Loucy (cell line): ENCODE measurements around the gene ZSWIM8.

Experiments used
- H2AFZ ChIP-seq: fragments of 200-600 bp; sonication (generic); 2 replicates; pipeline ENCODE4 v1.6.0; 2016; ENCODE audit warnings: antibody characterized with exemption, mild to moderate bottlenecking, low read length, moderate library complexity
- H3F3A ChIP-seq: fragments of 200-600 bp; 2 replicates; pipeline ENCODE4 v1.6.0; 2016; ENCODE audit warnings: antibody characterized with exemption, low read depth, mild to moderate bottlenecking
- H3K27me3 ChIP-seq: fragments of 200-600 bp; sonication (generic); 2 replicates; pipeline ENCODE4 v1.6.1; 2014; ENCODE audit warnings: low read length, mild to moderate bottlenecking; ENCODE audit not compliant: insufficient read depth, poor library complexity, severe bottlenecking
- H3K36me3 ChIP-seq: fragments of 200-600 bp; sonication (generic); 2 replicates; pipeline ENCODE4 v1.6.1; 2016; ENCODE audit warnings: low read length; ENCODE audit not compliant: insufficient read depth
- H3K4me1 ChIP-seq: fragments of 200-600 bp; sonication (generic); 2 replicates; pipeline ENCODE4 v1.5.1; 2014; ENCODE audit warnings: low read length, mild to moderate bottlenecking; ENCODE audit not compliant: insufficient read depth, poor library complexity, severe bottlenecking
- H3K4me2 ChIP-seq: fragments of 200-600 bp; sonication (generic); 2 replicates; pipeline ENCODE4 v1.6.0; 2014; ENCODE audit warnings: antibody characterized with exemption, low read length, low read depth, mild to moderate bottlenecking; ENCODE audit not compliant: poor library complexity, severe bottlenecking
- H3K4me3 ChIP-seq: fragments of 200-600 bp; sonication (generic); 2 replicates; pipeline ENCODE4 v1.5.1; 2014; ENCODE audit warnings: low read length, mild to moderate bottlenecking, mixed read lengths; ENCODE audit not compliant: poor library complexity, severe bottlenecking
- H3K79me2 ChIP-seq: fragments of 200-600 bp; sonication (generic); 2 replicates; pipeline ENCODE4 v1.6.1; 2014; ENCODE audit warnings: low read length; ENCODE audit not compliant: insufficient read depth
- H3K9ac ChIP-seq: fragments of 200-600 bp; sonication (generic); 2 replicates; pipeline ENCODE4 v1.6.0; 2014; ENCODE audit warnings: mild to moderate bottlenecking, low read depth, low read length, moderate library complexity; ENCODE audit not compliant: poor library complexity, severe bottlenecking
- H3K9me2 ChIP-seq: fragments of 200-600 bp; sonication (generic); replicated peaks from 2 replicates; pipeline ENCODE4 v1.6.1; 2016; ENCODE audit warnings: low read depth, low read length, mixed read lengths
- H3K9me3 ChIP-seq: fragments of 200-600 bp; sonication (generic); 2 replicates; pipeline ENCODE4 v1.6.1; 2014; ENCODE audit warnings: mild to moderate bottlenecking, antibody characterized with exemption, low read length, low read depth; ENCODE audit not compliant: insufficient read depth
- H4K20me1 ChIP-seq: fragments of 200-600 bp; sonication (generic); 2 replicates; pipeline ENCODE4 v1.6.0; 2014; ENCODE audit warnings: antibody characterized with exemption, low read length, mild to moderate bottlenecking; ENCODE audit not compliant: insufficient read depth, poor library complexity, severe bottlenecking
- EZH2phosphoT487 ChIP-seq: fragments of 200-600 bp; IDR thresholded peaks from 2 replicates; pipeline ENCODE4 v1.6.1; 2018; ENCODE audit warnings: antibody characterized with exemption, mild to moderate bottlenecking, moderate library complexity, borderline replicate concordance
- TF ChIP-seq, protein P1 (sequence below): fragments of 200-600 bp; sonication (generic); conservative IDR thresholded peaks from 2 replicates; pipeline ENCODE4 v1.5.1; 2014; ENCODE audit warnings: mild to moderate bottlenecking, antibody characterized with exemption, low read length

The ZSWIM8 gene

DNA sequence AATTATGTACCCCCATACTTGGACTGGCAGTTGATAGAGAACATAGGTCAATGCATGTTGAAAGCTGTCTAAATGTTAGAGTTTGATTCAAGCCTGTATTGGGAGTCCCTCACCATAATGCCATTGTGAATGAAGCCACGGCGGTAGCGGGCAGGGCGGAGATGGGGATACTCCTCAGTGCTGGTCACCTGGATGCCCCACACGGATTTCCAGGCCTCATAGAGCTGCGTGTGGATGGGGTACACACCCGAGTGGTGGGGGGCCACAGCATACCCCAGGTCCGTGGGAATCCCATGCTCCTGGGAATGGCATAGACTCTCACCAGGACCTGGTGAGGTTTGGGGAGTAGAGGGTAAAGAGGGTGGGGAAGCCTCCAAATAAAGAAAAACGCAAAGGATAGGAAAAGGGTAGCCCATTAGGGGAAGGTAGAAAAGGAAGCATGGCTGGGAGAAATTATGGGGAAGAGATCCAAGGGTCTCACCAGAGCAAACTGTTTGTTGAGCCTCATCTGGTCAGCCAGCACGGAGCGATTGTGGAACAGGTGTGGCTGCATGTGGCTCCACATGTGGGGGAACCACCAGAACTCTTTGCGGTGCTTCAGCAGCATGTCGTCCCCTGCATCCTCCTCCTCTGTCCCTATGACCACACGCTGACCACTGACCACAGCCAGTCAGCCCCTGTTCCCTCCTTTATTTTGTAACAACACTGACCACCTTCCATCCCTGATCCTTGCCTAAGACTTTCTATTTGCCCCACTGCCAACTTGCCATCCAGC lies 21.0 kb downstream of the ZSWIM8 start:
- H3F3A ChIP-seq = no peaks in the 10 kb centered on the region
- H3K9ac ChIP-seq = peak overlapping the region; percentile 12
- peak overlapping the region; percentile 8 for H3K4me2 ChIP-seq
- peaks cover 26% of the 10 kb centered on the region; the same call in 1 of the 2 replicates for H3K79me2 ChIP-seq
- peaks cover 25% of the 10 kb centered on the region for H3K4me1 ChIP-seq
- no peak overlapping the region for H3K4me3 ChIP-seq
- peaks cover 10% of the 10 kb centered on the region for H4K20me1 ChIP-seq
- H3K27me3 ChIP-seq = no peaks in the 10 kb centered on the region
- peaks cover 48% of the 10 kb centered on the region; the same call in 1 of the 2 replicates for H3K36me3 ChIP-seq
- TF ChIP-seq, protein P1, sequence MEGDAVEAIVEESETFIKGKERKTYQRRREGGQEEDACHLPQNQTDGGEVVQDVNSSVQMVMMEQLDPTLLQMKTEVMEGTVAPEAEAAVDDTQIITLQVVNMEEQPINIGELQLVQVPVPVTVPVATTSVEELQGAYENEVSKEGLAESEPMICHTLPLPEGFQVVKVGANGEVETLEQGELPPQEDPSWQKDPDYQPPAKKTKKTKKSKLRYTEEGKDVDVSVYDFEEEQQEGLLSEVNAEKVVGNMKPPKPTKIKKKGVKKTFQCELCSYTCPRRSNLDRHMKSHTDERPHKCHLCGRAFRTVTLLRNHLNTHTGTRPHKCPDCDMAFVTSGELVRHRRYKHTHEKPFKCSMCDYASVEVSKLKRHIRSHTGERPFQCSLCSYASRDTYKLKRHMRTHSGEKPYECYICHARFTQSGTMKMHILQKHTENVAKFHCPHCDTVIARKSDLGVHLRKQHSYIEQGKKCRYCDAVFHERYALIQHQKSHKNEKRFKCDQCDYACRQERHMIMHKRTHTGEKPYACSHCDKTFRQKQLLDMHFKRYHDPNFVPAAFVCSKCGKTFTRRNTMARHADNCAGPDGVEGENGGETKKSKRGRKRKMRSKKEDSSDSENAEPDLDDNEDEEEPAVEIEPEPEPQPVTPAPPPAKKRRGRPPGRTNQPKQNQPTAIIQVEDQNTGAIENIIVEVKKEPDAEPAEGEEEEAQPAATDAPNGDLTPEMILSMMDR = no peak
- no peak for TF ChIP-seq EZH2phosphoT487
- H2AFZ ChIP-seq = no peak overlapping the region
- no peaks in the 10 kb centered on the region for H3K9me3 ChIP-seq
- no peaks in the 10 kb centered on the region for H3K9me2 ChIP-seq

DNA sequence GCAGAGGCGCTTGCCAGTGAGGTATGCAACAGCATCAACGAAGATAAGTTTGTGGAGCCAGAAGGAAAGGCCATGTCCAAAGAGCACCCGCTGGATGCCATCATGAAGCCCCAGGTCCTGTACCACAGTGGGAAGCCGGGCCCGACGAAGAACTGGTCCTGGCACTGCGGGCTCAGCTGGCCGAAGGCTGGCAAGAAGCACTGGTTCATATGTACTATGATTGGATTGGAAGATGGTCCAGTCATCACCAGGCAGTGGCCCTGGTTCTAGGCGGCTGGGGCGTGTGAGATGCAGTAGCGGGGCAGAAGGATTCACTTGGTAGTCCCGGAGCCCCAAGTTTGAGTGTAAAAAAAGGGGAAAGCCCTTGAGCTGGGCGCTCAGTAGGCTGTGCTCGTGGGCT lies 22.1 kb downstream of the ZSWIM8 start:
- H3K4me1 ChIP-seq = peaks cover 25% of the 10 kb centered on the region
- H3K27me3 ChIP-seq = no peaks in the 10 kb centered on the region
- H2AFZ ChIP-seq = no peak overlapping the region
- H3K9me3 ChIP-seq = no peaks in the 10 kb centered on the region
- H3K79me2 ChIP-seq = peaks cover 26% of the 10 kb centered on the region; the same call in 1 of the 2 replicates
- TF ChIP-seq, protein P1 = no peak
- no peak for TF ChIP-seq EZH2phosphoT487
- H3F3A ChIP-seq = peaks cover 3% of the 10 kb centered on the region; the same call in 1 of the 2 replicates
- peaks cover 10% of the 10 kb centered on the region for H4K20me1 ChIP-seq
- peak overlapping the region; percentile 8 for H3K4me2 ChIP-seq
- peaks cover 37% of the 10 kb centered on the region; the same call in 1 of the 2 replicates for H3K36me3 ChIP-seq
- H3K9me2 ChIP-seq = no peaks in the 10 kb centered on the region
- no peak overlapping the region for H3K4me3 ChIP-seq
- peak overlapping the region; percentile 12 for H3K9ac ChIP-seq

DNA sequence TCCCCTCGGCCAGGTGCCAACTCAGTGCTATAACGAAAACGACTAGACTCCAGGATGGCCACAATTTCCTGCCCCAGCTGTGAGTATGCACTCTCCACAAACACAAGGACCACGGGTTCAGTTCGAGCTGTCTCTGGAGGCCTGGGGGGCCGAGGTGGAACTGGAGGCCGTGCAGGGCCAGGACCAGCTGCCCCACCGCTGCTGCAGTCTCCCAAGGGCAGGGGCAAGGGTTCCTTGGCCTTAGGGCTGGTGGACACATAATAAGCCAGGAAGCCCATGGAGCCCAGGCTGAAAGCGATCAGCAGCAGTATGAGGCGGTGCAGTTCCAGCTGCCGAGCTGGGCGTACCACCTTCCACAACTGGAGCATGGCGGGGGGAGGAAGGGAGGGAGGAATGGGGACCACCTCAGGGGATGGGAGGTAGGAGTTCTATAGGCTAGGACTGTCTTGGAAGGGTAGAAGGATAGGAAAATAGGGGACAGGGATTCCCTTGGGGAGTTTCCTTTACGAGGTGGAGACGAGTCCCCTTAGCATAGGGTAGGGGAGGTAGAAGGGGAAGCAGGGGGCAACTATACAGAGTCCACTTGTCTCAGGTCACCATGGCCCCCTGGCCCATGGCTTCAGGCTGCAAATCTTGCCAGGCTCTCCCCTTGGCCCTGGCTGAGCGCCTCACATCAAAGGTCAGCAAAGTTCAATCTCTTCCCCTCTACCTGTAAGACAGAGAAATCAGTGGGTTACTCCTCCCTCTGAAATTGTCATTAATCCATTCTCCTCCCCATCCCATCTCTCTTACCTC lies 22.8 kb downstream of the ZSWIM8 start:
- Histone ChIP-seq H3K9ac (no peak overlapping the region), H3K27me3 (no peaks in the 10 kb centered on the region), H3K9me2 (no peaks in the 10 kb centered on the region), H3K36me3 (peaks cover 36% of the 10 kb centered on the region; the same call in 1 of the 2 replicates), H3F3A (peaks cover 10% of the 10 kb centered on the region; the same call in 1 of the 2 replicates), H2AFZ (no peak overlapping the region), H3K4me1 (peaks cover 25% of the 10 kb centered on the region), H3K9me3 (no peaks in the 10 kb centered on the region), H3K4me2 (peak overlapping the region; percentile 8), H3K4me3 (no peak overlapping the region), H3K79me2 (peaks cover 26% of the 10 kb centered on the region; the same call in 1 of the 2 replicates), H4K20me1 (peaks cover 10% of the 10 kb centered on the region)
- TF ChIP-seq EZH2phosphoT487 = no peak
- TF ChIP-seq, protein P1 = no peak
